Frontal cortex (tissue), 4 donors: Measurements from ENCODE around the gene COL19A1. TPM values are rescaled to one million over a fixed set of nuclear protein-coding genes. Genes with fewer than 3 reads are reported as not detected.
"Not testable (repeated sequence)": the region's sequence is repeated elsewhere in the genome, so short reads cannot be mapped to it uniquely, and the experiment has no call there.

Experiments
- DNase-seq, 2 donors: peaks; one replicate each; pipeline ENCODE4 v3.0.0; 2012; ENCODE audit warnings: low spot score in 2 of 2
- FAIRE-seq: peaks from 2 replicates; lab custom pipeline; 2012; peaks lifted over from hg19 to GRCh38; lab: Jason Lieb, UNC
- total RNA-seq: library from RNA; depleted of rRNA; stranded (reverse); fragments of >200 nt; gene quantifications from one replicate; pipeline ENCODE4 v1.2.3, GENCODE V29; 2014
- donor health status: control.
- donor health status: control.
- donor health status: control.

Gene COL19A1
- total RNA-seq, 1 donor from 2014 or later: 3.7 TPM

DNA sequence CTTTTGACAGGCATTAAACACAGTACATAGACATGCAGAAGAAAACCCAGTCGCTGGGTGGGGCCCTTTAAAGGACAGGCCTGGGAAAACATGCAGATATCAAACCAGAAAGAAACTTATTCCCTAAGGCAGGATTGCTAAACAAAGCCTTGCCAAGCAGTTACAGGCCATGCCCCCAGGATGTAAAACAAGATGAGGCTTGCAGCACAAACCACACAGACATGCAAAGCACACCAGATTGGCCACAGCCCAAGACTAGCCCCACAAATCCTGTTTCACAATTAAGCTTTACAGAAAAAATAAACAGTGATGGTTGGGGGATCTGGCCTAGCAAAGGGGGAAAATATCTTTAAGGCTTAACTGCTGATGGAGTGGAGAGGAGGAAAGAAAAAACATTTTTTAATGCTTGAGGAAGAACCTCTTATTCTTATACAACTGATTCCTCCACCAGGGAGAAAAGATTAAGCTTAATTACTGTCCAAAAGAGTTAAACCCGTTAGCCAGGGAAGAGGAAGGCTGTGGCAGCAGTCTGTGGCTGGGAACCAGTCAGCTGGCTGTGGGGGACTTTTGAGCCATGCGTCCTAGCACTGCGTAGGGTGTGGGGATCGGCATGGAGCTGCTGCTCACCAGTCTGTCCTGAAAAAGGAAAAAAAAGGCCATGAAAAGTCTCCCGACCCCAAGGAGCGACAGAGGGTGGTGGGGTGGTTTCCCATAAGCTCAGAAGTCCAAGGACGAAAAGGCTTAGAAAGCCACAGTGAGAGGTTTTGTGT is 28.4 kb downstream of the COL19A1 start:
- FAIRE-seq (no peak), DNase-seq (no peak)

DNA sequence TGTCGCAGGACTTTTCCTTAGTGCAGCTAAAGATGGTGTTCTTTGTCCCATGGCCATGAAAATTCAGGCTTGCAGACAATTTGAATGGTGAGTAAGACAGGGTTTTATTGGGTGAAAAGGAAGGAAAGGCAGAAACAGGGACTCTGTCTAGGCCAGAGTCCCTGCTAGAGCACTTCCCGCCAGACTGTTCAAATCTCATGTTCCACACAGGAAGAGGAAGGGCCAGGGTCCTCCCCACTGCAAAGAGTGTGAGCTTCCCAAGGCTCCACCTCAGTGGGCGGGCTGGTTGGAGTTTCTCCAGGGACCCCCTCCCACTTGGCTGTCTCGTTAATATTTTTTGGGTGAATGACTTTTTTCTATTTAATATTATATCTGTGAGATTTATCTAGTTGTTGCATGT is 29.0 kb downstream of the COL19A1 start:
- DNase-seq (no peak), FAIRE-seq (no peak)

GRCh38 chr6:69900869-69901268 is 34.5 kb downstream of the COL19A1 start:
- FAIRE-seq (no peak), DNase-seq (no peak)

DNA sequence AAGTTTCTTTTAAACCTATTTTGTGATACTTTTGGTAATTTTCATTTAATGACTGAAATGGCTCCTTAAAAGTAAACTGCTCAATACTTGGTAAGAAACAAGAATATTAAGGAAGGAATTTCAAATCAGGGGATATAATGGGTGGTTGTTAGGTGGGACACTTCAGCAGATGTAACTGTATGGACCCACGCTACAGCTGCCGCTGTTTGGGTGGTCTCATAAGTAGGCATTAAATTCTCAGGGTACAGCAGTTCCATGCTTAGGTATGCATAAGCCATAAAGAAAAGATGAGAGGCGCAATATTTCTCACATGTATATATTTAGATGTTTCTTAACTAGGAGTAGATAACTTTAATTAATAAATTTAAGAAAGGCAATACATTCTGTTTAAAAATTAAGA is 35.0 kb downstream of the COL19A1 start:
- FAIRE-seq (no peak), DNase-seq (no peak)

DNA sequence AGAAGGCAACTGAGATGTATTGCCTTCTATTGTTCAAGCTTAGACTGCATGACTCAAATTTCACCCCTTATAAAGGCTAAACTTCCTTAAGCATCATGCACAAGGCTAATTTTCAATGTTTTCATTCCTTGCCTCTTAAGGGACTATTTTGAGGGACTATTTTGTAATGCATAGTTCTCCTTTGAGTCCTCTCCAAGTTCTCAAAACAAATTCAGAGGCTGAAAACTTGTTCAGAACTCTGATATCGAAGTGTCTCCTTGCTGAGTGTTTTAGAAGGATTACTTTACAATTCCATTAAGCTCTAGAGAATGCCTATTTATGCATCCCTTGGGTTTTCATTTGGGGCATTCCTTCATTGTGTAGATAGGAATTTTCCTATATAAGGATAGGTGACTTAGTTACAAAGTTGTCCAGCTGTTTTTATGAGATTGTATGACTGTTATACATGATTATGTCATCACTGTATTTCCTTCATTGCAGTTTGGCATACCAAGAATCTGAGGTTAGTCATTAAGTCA is 41.7 kb downstream of the COL19A1 start:
- no peak for DNase-seq
- FAIRE-seq: no peak

DNA sequence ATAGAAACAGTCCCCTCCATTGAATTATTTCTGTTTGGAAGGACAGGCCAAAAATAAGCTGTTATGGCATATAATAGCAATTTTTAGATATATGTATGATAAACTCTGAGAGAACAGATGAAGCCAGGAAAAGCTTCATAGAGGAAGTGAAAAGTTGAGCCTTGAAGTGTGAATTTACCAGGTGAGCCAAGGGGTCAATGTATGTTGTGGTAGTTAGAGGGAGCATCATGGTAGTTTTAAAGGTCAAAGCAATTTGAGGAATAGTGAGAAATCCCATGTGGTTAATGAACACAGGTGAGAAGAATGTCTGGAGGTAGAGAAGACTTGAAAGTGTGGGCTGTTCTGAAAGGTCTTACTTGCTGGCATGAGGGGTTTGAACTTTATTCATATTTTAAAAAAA is 47.0 kb downstream of the COL19A1 start:
- no peak for DNase-seq
- no peak for FAIRE-seq

GRCh38 chr6:69914015-69914485 is 47.7 kb downstream of the COL19A1 start:
- DNase-seq (no peak), FAIRE-seq (no peak)

DNA sequence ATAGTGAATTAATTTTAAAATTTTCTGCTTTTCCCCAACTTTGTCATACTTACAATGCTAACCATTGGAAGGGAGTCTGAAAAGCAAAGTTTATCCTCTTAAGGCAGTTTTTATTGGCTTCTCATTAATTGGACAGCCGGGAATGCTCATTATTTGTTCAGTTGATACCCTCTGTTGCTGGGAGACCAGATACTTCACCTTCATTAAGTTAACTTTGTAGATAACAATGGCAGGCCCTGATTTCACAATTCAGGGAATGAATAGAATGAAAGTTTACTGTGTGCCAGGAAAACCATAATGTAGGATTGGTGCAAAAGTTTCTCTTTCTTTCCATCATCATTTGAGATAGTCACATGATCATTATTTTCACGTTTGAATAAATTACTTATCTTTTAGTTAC is 49.0 kb downstream of the COL19A1 start:
- no peak for FAIRE-seq
- no peak for DNase-seq

GRCh38 chr6:69917834-69918233 is 51.5 kb downstream of the COL19A1 start:
- no peak for DNase-seq
- FAIRE-seq: no peak

DNA sequence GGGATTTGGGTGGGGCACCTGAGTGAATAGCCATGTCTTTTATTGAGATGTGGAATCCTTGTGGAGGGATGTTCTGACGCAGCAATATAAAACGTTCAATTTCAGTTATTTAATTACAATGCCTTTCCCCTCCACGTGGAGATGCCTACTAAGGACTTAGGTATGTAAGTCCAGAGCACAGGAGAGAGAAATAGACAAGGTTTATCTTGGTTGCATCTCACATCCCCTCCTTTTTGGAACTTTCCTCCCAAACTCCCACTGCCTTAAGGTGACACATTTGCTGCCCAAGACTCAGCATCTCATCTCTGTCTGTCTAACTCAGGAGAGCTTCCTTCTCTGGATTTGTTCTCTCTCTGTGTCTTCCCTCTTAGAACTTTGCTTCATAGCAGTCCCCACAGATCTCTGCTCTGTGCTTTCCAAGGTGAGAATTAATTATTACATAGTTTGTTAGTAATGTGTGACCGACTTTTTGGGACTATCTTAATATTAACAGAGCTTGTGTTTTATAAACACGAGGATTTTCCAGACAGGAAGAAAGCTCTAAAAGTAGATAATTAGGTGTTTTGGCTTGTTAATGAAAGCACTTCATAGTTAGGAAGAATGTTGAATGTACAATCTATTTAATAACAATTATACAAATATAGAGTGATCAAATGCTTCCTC is 52.6 kb downstream of the COL19A1 start:
- FAIRE-seq: no peak
- no peak for DNase-seq

DNA sequence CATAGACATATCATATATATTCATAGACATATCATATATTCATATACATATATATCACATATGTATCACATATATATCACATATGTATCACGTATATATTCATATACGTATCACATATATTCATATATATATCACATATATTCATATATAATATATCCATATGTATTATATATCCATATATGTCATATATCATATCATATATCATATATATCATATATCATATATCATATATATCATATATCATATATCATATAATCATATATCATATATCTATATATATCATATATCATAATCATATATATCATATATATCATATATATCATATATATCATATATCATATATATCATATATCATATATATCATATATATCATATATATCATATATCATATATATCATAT is 54.7 kb downstream of the COL19A1 start:
- FAIRE-seq: peak; percentile 100

DNA sequence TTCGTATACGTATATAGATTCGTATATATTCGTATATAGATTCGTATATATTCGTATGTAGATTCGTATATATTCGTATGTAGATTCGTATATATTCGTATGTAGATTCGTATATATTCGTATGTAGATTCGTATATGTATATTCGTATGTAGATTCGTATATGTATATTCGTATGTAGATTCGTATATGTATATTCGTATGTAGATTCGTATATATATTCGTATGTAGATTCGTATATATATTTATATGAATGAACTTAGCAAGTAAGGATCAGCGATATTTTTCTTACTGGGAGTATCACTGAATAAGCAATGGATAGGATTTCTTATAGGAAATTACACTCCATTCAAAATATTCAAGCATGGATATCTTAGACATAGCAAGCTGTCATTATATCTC is 55.3 kb downstream of the COL19A1 start:
- DNase-seq, FAIRE-seq: not testable (repeated sequence)

More for the DNA sequence above, 54.7 kb downstream of the COL19A1 start:
- not testable (repeated sequence) for DNase-seq

DNA sequence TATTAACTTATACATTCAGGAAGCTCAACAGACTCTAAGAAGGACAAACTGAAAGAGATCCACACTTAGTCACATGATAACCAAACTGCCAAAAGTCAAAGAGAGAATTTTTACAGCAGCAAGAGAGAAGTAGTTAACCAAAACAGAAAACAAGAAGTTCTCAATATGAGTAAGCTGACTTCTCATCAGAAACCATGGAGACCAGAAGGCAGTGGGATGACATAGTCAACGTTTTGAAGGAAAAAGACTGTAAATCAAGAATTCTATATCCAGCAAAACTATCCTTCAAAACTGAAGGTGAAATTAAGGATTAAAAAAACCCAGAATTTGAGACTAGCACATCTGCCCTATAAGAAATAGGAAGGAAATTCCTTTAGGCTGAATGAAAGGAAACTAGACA is 60.4 kb downstream of the COL19A1 start:
- DNase-seq (no peak), FAIRE-seq (no peak)

DNA sequence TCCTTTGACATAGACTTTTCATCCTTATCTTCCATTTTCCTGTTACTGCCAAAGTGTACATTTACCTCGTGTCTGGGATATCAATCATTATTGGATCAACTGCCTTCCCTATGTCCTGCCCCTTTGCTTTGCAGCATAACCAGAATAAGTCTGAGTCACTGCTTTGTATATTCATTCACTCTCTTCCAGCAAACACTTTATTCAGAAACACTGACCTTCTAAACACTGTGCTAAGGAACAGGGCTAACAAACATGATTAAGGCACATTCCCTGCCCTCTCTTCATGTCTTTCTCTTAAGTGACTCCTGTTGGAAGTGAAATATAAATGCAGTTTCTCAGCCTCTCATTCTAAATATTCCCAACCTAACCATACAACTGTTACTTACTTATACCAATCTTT is 66.9 kb downstream of the COL19A1 start:
- DNase-seq (no peak), FAIRE-seq (no peak)

- DNase-seq (no peak), FAIRE-seq (no peak)
Measured at GRCh38 chr6:69935079-69935478, 68.7 kb downstream of the COL19A1 start.

DNA sequence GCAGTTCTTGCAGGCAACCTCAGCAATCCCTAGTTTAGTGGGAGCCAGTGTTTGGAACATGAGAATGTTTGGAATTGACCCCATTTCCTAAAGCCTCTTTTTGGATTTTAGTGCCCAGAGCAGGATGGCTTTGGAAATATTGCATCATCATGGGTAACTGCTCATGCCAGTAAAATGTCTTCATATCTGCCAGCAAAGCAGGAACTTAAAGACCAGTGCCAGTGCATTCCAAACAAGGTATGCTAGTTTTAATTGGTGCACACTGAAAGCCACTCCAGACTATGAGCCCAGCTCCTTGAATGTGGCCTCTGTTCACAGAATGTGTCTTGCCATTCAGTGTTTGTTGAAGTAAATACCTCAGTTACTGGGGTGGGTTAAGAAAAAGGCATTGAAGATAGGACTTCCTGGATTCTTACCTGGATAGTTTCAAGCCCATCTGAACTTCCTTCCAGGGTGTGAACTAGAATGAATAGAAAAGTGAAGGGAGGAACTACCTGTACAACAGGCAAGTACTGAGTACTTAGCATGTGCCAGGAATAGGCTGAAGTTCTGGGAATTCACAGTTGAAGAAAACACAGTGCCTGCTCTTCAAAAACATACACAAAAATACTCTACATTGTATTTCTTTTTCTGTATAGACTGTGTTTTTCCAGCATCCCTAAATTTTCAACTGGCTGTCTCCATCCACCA is 70.5 kb downstream of the COL19A1 start:
- no peak for FAIRE-seq
- DNase-seq: no peak

- FAIRE-seq (no peak), DNase-seq (no peak)
Measured at GRCh38 chr6:69937402-69938136, 71.2 kb downstream of the COL19A1 start.

DNA sequence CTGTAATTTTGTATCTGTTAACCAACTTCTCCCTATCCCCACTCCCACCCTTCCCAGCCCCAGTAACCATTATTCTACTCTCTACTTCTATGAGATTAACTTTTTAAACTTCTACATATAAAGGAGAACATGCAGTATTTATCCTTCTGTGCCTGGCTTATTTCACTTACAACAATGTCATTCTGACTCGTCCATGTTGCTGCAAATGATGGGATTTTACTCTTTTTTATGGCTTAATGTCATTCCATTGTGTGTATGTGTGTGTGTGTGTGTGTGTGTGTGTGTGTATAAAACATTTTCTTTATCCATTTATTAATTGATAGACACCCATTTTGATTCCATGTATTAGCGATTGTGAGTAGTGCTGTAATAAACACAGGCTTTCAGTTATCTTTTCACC is 76.1 kb downstream of the COL19A1 start:
- FAIRE-seq: no peak
- no peak for DNase-seq

- FAIRE-seq: peak; percentile 71
- DNase-seq: no peak
Measured at GRCh38 chr6:69945192-69945591, 78.8 kb downstream of the COL19A1 start.
